GM19467 (cell line): ENCODE data around the gene GPR31.

Source experiments
- ATAC-seq: cut with Tn5 transposase; IDR thresholded peaks from one replicate; pipeline ENCODE4 v1.9.1; 2021; ENCODE audit warnings: mild to moderate bottlenecking, moderate library complexity; ENCODE audit not compliant: unreplicated experiment

The GPR31 gene

GRCh38 chr6:167140589-167141474, 16.9 kb downstream of the GPR31 start:
- ATAC-seq: no peak

- ATAC-seq: no peak
Observed at GRCh38 chr6:167139761-167140160, 18.0 kb downstream of the GPR31 start.

GRCh38 chr6:167137881-167138280, 19.9 kb downstream of the GPR31 start:
- no peak for ATAC-seq

GRCh38 chr6:167137081-167137480, 20.7 kb downstream of the GPR31 start:
- no peak for ATAC-seq

GRCh38 chr6:167136376-167136775, 21.4 kb downstream of the GPR31 start:
- no peak for ATAC-seq

- no peak for ATAC-seq
Observed at GRCh38 chr6:167134448-167135328, 23.1 kb downstream of the GPR31 start.

- ATAC-seq: no peak
Observed at GRCh38 chr6:167130712-167131684, 26.8 kb downstream of the GPR31 start.

GRCh38 chr6:167130008-167130677, 27.6 kb downstream of the GPR31 start:
- no peak for ATAC-seq

GRCh38 chr6:167129562-167129961, 28.2 kb downstream of the GPR31 start:
- no peak for ATAC-seq

- ATAC-seq: no peak
Observed at GRCh38 chr6:167129159-167129558, 28.6 kb downstream of the GPR31 start.

- ATAC-seq: peak; percentile 45
Observed at GRCh38 chr6:167127785-167128531, 29.8 kb downstream of the GPR31 start.

- ATAC-seq: no peak
Observed at GRCh38 chr6:167125855-167126349, 31.9 kb downstream of the GPR31 start.

GRCh38 chr6:167125410-167125809, 32.4 kb downstream of the GPR31 start:
- ATAC-seq: no peak

- no peak for ATAC-seq
Observed at GRCh38 chr6:167124753-167125152, 33.0 kb downstream of the GPR31 start.

GRCh38 chr6:167122827-167123657, 34.7 kb downstream of the GPR31 start, which contains the start of gene CCR6:
TSS of gene CCR6 (plus strand) at chr6:167123096. CDS start at chr6:167136135, 13,039 bp downstream.
- ATAC-seq: no peak

GRCh38 chr6:167122041-167122826, 35.5 kb downstream of the GPR31 start:
- ATAC-seq: peak; percentile 27

GRCh38 chr6:167121335-167121841, 36.4 kb downstream of the GPR31 start:
- no peak for ATAC-seq
